ENCODE measurements around the gene DCAF8L2.
"Not testable (repeated sequence)": the region's sequence is repeated elsewhere in the genome, so short reads cannot be mapped to it uniquely, and the experiment has no call there.

DCAF8L2 gene

DNA sequence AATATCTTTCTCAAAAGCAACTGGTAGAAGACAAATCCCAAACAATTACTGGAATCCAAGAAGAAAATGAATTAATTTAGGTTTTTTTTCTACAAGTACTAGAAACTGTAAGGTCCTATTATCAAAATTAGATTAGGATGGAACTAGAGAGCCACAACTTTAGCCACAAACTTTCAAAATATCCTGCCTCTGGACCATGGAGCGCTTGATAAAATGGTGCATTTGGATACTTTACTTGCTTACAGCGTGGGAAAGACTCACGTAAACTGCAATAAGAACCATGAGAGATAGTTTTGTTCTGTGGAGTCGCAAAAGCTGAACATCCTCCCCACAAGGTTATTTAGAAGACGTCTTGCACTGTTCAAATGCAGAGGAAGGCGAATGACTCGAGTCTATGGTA is at the start of gene DCAF8L2:
Gene DCAF8L2, plus strand, starts transcription at position 301 of the 400 bp plus-strand sequence. CDS start 156,552 bp downstream, outside the sequence.
- H3K4me1 Mint-ChIP-seq = no peaks in the 10 kb centered on the region
- H3K9me3 Mint-ChIP-seq = no peaks in the 10 kb centered on the region
- no peak within 1 kb of the TSS for H3K4me3 Mint-ChIP-seq
- H3K27ac Mint-ChIP-seq = no peak within 1 kb of the TSS
- DNase-seq (no peak), ATAC-seq (no peak)
- H3K36me3 Mint-ChIP-seq (ENCODE audit: low read depth) = no peaks in the 10 kb centered on the region
- no peaks in the 10 kb centered on the region for H3K27me3 Mint-ChIP-seq

DNA sequence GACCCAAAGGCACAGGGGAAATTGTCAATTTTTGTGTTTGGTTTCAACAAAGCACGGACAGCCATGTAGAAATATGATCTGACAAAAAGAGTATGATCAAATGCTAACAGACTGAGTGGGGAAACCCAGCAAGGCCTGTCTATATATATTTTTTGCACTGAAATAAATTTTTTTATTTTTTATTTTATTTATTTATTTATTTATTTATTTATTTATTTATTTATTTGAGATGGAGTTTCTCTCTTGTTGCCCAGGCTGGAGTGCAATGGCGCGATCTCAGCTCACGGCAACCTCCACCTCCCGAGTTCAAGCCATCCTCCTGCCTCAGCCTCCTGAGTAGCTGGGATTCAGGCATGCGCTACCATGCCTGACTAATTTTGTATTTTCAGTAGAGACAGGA is 49.0 kb upstream of the DCAF8L2 start:
- H3K27ac Mint-ChIP-seq; H3K36me3 Mint-ChIP-seq (ENCODE audit: low read depth); DNase-seq; H3K27me3 Mint-ChIP-seq; H3K4me1 Mint-ChIP-seq; H3K9me3 Mint-ChIP-seq; ATAC-seq; H3K4me3 Mint-ChIP-seq: not testable (repeated sequence)

DNA sequence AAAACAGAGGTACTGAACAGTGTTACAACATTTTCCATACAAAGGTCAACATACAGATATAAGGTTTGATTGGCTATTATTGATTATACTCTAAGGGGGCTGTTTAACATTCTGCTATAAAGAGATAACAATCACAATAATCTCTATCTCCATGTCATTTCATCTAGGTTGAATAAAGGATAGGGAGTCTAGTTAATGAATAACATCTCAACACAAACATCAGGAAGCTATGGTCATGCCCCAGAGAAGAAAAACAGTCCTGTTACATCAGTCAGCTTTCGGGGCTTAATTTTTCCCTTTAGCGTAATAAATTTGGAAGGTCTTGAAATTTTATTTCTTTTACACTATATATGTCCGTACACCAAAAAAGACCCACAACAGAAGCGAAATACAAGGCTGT is 41.5 kb upstream of the DCAF8L2 start:
- Mint-ChIP-seq H3K27me3 (no peaks in the 10 kb centered on the region), H3K36me3 (ENCODE audit: low read depth) (no peaks in the 10 kb centered on the region), H3K9me3 (no peaks in the 10 kb centered on the region), H3K4me3 (no peak overlapping the region), H3K4me1 (no peaks in the 10 kb centered on the region), H3K27ac (no peak overlapping the region)
- no peak for DNase-seq
- ATAC-seq = no peak

DNA sequence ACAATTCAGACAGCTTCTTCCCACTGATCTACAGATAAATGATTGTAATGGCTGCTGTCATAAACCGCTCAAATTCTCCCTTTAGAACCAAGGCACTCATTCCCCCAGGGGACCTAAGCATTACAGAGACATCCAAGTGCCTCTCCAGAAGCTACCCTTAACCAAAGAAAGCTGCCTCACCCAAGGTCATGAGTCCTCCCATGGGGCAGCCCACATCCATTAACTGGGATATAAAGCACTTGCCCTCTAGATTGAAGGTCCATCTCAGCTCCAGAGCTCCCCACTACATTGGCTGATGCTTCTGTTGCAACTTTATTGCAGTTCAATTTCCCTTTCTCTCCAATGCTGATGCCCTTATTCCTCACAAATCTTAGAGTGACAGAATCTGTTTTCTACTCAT is 40.5 kb upstream of the DCAF8L2 start:
- H3K27ac Mint-ChIP-seq = no peak overlapping the region
- DNase-seq = no peak
- no peaks in the 10 kb centered on the region for H3K27me3 Mint-ChIP-seq
- H3K4me1 Mint-ChIP-seq = no peaks in the 10 kb centered on the region
- ATAC-seq = no peak
- H3K4me3 Mint-ChIP-seq = no peak overlapping the region
- no peaks in the 10 kb centered on the region for H3K36me3 Mint-ChIP-seq (ENCODE audit: low read depth)
- H3K9me3 Mint-ChIP-seq = no peaks in the 10 kb centered on the region

DNA sequence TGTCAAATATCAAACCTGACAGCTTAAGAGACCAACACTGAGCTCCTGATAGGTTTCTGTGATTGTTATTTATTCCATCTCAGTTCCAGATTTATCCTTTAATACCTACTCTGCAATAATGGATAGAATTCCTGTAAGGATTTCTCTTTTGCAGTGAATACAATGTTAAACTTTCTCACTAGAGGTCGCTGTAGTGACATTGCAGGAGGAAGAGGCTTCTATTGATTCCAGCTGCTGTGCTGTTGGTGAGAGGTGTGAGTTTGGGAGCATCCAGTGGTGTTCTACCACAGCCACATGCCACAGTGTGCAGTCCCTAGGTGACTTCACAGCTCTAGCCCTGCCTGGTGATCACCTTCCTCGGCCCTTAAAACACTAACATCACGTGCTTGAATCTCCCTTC is 34.6 kb upstream of the DCAF8L2 start:
- DNase-seq (no peak), ATAC-seq (no peak)
- no peaks in the 10 kb centered on the region for H3K36me3 Mint-ChIP-seq (ENCODE audit: low read depth)
- no peaks in the 10 kb centered on the region for H3K27me3 Mint-ChIP-seq
- H3K4me3 Mint-ChIP-seq = no peak overlapping the region
- no peaks in the 10 kb centered on the region for H3K4me1 Mint-ChIP-seq
- no peak overlapping the region for H3K27ac Mint-ChIP-seq
- H3K9me3 Mint-ChIP-seq = no peaks in the 10 kb centered on the region

DNA sequence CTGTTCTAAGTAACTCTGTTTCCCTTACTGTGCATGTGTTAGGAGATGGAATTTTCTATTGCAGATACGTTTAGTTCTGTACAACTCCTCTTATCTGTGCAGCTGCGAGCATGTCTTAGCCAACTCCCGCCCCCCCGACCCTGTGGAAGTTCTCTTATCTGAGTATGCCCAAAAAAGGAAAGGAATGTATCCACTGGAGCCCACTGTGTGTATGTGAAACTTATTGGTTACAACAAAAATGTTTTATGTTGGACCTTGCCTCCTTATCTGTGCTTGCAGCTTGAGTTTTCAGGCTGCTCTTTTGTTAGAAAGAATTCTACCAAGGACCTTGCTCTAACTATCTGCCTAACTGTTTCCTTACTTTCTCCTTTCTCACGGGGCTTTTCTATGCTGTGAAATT is 24.2 kb upstream of the DCAF8L2 start:
- Mint-ChIP-seq H3K36me3 (ENCODE audit: low read depth) (no peaks in the 10 kb centered on the region), H3K27ac (no peak overlapping the region), H3K27me3 (no peaks in the 10 kb centered on the region), H3K4me1 (no peaks in the 10 kb centered on the region), H3K9me3 (no peaks in the 10 kb centered on the region), H3K4me3 (no peak overlapping the region)
- ATAC-seq (no peak), DNase-seq (no peak)

DNA sequence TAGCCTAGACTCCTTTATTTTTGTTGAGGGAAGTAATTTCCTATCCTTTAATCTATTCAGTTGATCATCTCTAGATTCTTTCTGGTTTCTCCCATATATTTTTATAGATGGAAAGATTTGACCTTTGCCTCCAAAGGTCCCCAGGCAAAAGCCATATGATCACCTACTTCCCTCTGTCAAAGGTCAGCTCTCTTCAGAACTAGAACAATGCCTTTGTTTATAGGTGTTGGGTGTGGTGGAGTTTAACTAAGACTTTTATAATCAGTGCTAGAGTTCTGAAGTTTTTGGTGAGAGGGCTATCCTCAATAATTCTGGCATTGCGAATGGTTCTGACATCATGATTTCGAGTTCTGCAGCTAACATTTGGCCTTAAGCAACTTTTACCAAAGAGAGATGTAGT is 19.0 kb upstream of the DCAF8L2 start:
- Mint-ChIP-seq H3K4me1 (no peaks in the 10 kb centered on the region), H3K27me3 (no peaks in the 10 kb centered on the region), H3K36me3 (ENCODE audit: low read depth) (no peaks in the 10 kb centered on the region), H3K9me3 (no peaks in the 10 kb centered on the region), H3K4me3 (no peak overlapping the region), H3K27ac (no peak overlapping the region)
- DNase-seq (no peak), ATAC-seq (no peak)

DNA sequence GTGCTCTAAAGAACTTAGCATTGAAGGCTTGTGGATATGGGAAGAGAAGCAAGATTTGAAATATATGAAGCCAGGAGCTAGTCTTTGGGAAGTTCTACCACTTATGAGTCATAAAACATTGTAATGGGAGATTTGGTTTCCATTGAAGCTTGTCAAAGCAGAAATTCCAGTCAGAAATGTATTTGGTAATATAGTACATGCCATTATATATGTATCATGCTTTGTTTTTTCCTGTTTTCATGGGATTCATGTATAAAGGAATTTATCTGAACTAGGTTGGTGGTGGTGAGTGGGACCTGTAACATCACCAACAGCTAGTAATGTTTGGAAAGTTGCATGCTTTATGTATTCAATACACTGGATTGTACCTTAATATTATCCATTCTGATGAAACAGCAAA is 14.6 kb upstream of the DCAF8L2 start:
- H3K9me3 Mint-ChIP-seq = no peaks in the 10 kb centered on the region
- H3K27ac Mint-ChIP-seq = no peak overlapping the region
- DNase-seq (no peak), ATAC-seq (no peak)
- H3K4me1 Mint-ChIP-seq = no peaks in the 10 kb centered on the region
- H3K4me3 Mint-ChIP-seq = no peak overlapping the region
- no peaks in the 10 kb centered on the region for H3K27me3 Mint-ChIP-seq
- H3K36me3 Mint-ChIP-seq (ENCODE audit: low read depth) = no peaks in the 10 kb centered on the region

DNA sequence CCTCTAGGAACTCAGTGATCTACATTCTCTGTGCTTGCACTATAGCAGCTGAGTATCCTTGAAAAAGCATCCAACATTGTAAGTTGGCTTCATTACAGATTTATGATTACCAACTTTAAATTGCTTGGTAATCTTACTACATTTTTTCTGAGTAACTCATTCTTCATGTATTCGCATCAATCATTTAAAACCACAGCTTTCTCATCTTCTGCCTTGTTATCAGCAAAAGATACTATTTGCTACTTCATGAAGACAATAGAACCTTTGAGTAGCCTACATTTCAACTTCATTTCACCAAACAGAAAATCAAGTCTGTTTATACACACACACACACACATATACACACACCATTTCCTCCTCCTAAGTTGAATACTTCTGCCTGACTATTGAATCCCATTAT is 6.2 kb upstream of the DCAF8L2 start:
- no peak for ATAC-seq
- no peaks in the 10 kb centered on the region for H3K4me1 Mint-ChIP-seq
- no peaks in the 10 kb centered on the region for H3K36me3 Mint-ChIP-seq (ENCODE audit: low read depth)
- H3K27me3 Mint-ChIP-seq = no peaks in the 10 kb centered on the region
- H3K27ac Mint-ChIP-seq = no peak overlapping the region
- no peak overlapping the region for H3K4me3 Mint-ChIP-seq
- no peak for DNase-seq
- H3K9me3 Mint-ChIP-seq = no peaks in the 10 kb centered on the region

DNA sequence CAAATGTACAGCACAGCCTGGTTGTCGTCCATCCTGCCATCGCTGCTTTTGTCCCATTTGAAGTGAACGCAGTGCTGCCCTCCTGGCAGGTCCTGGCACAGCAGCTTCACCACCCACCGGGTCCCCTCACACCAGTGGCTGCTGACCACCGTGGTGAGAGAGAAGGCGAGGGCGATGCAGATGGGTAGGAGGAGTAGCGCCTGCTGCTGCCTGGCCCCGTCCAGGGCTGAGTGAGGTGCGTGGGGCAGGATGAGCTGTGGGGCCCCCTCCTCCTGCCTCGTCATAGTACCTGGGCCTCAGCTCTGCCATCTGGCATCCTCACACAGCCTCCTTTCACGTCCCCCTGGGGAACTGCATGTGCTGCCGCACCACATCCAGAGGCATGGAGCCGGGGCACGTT is 1.8 kb downstream of the DCAF8L2 start:
- H3K27me3 Mint-ChIP-seq = no peaks in the 10 kb centered on the region
- H3K4me3 Mint-ChIP-seq = no peak overlapping the region
- no peaks in the 10 kb centered on the region for H3K9me3 Mint-ChIP-seq
- H3K36me3 Mint-ChIP-seq (ENCODE audit: low read depth) = no peaks in the 10 kb centered on the region
- no peaks in the 10 kb centered on the region for H3K4me1 Mint-ChIP-seq
- DNase-seq (no peak), ATAC-seq (no peak)
- H3K27ac Mint-ChIP-seq = no peak overlapping the region

DNA sequence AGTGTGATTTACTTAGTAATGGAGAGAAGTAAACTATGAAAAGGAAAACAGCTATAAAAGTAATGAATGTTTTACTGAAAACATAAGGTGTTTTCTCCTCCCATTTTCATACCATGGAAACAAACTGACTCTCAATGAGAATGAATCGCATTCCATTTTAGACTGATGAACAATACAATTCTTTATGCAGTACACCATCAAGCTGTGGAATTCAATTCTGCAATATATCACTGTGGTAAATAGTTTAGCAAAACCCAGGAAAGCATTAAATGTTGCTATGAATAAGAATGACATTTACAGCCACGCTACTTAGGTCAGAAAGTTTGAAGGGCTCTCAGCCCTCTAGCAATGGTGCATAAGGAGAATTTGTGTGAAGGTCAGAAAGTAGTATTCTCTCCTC is 7.4 kb downstream of the DCAF8L2 start:
- Mint-ChIP-seq H3K27ac (no peak overlapping the region), H3K36me3 (ENCODE audit: low read depth) (no peaks in the 10 kb centered on the region), H3K4me3 (no peak overlapping the region), H3K27me3 (no peaks in the 10 kb centered on the region), H3K4me1 (no peaks in the 10 kb centered on the region), H3K9me3 (peaks cover 3% of the 10 kb centered on the region)
- DNase-seq (no peak), ATAC-seq (no peak)

DNA sequence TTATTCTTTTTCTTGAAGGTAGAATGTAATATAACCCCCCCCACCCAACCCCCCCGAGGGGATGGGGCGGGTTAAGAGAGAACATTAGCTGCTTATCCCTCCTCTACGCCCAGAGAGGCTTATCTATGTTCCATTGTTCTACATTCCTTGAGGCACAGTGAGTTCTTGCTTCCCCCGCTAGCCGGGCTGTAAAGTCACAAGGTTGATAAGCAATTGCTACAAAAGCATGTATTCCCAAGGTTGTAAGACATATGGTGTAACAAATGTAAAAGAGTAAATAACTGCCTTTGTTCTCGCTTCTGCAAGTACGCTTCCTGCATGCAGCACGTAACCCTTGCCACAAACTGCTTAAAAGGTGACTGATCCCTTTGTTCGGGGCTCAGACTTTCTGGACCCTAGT is 8.2 kb downstream of the DCAF8L2 start:
- Mint-ChIP-seq H3K36me3 (ENCODE audit: low read depth) (no peaks in the 10 kb centered on the region), H3K4me1 (no peaks in the 10 kb centered on the region), H3K27ac (no peak overlapping the region), H3K9me3 (peaks cover 3% of the 10 kb centered on the region), H3K27me3 (no peaks in the 10 kb centered on the region), H3K4me3 (no peak overlapping the region)
- no peak for DNase-seq
- ATAC-seq = no peak

DNA sequence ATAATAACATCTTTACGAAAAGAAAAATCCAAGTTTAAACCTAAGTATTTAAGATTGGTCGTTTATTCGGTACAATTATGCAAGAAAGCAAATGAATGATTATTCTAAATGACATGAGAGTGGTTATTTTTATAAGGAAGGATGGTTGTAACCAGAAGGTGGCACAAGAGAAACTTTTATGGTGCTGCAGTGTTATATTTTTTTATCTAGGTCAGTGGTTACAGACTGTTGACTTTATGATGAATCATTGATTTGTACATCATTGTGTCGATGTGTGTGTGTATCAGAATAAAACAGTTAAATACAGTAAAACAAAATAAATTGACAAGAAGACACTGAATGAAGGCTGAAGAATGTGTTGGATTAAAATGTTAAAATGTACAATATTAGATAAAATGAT is 9.8 kb downstream of the DCAF8L2 start:
- DNase-seq (no peak), ATAC-seq (no peak)
- Mint-ChIP-seq H3K4me3 (no peak overlapping the region), H3K27me3 (no peaks in the 10 kb centered on the region), H3K36me3 (ENCODE audit: low read depth) (no peaks in the 10 kb centered on the region), H3K27ac (no peak overlapping the region), H3K4me1 (no peaks in the 10 kb centered on the region), H3K9me3 (peaks cover 3% of the 10 kb centered on the region)

DNA sequence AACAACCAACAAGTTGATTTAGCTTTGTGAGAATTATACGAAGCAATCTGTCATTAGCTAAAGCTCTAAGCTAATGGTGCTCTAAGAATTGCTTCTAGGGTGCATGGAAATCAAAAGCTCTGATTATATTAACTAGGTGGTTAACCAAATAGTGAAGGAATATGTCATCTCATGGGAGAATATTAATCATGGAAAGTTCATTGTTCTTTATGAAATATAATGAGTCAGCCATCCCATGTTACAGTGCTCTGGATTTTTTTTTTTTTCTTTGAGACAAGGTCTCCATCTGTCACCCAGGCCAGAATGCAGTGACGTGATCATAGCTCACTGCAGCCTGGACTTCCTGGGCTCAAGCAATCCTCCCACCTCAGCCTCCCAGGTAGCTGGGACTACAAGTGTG is 10.5 kb downstream of the DCAF8L2 start:
- H3K9me3 Mint-ChIP-seq = peaks cover 3% of the 10 kb centered on the region
- no peak overlapping the region for H3K27ac Mint-ChIP-seq
- H3K4me1 Mint-ChIP-seq = no peaks in the 10 kb centered on the region
- H3K27me3 Mint-ChIP-seq = no peaks in the 10 kb centered on the region
- DNase-seq (no peak), ATAC-seq (no peak)
- H3K4me3 Mint-ChIP-seq = no peak overlapping the region
- H3K36me3 Mint-ChIP-seq (ENCODE audit: low read depth) = no peaks in the 10 kb centered on the region

DNA sequence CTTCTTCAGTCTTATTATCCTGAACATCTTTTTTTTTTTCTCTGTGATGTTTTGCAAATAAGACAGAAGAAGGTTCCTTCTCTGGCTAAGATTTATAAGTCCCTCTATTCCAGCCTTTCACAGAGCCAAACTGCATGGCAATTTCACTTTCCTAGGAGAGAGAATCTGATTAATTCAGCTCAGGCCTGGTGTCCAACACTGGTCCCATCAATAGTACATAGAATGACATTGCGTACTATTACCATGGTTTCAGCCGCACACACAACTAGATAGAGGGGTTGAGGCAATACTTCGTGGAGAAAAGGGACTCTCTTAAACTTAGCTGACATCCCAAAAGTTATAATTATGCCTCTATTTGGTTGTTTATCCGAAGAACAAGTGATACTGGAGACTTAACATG is 18.5 kb downstream of the DCAF8L2 start:
- ATAC-seq (no peak), DNase-seq (no peak)
- Mint-ChIP-seq H3K9me3 (peaks cover 4% of the 10 kb centered on the region), H3K27me3 (no peaks in the 10 kb centered on the region), H3K36me3 (ENCODE audit: low read depth) (no peaks in the 10 kb centered on the region), H3K4me3 (no peak overlapping the region), H3K27ac (no peak overlapping the region), H3K4me1 (no peaks in the 10 kb centered on the region)

DNA sequence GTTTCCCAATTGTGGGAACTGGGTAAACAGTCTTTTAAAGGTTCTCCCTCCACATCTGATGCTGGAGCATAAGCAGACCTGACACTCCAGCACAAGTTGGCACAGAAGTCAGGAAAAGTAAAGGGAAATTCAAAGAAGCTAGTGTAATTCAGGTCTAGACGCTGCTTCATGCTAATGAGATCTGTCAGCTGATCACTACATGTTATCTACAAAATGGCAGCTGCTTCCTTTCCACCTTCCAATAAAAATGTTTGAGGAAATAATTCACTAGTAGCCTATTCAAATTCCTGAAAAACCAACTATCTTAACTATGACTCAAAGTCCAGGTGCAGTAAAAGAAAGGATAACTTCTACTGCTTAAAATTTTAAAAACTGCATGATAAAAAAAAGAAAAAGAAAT is 29.3 kb downstream of the DCAF8L2 start:
- H3K36me3 Mint-ChIP-seq (ENCODE audit: low read depth) = no peaks in the 10 kb centered on the region
- H3K27ac Mint-ChIP-seq = no peak overlapping the region
- no peak overlapping the region for H3K4me3 Mint-ChIP-seq
- H3K9me3 Mint-ChIP-seq = no peaks in the 10 kb centered on the region
- ATAC-seq (no peak), DNase-seq (no peak)
- no peaks in the 10 kb centered on the region for H3K4me1 Mint-ChIP-seq
- no peaks in the 10 kb centered on the region for H3K27me3 Mint-ChIP-seq

All from activated naive CD8-positive, alpha-beta T cell treated with anti-CD3 and anti-CD28 coated beads, Interleukin-2, amount 50 U/mL, for 24 hours (primary cell).